Adrenal gland (tissue), 12 donors: ENCODE results near the gene CRELD2. TPM values are rescaled to one million over a fixed set of nuclear protein-coding genes. Genes with fewer than 3 reads are reported as not detected.

Source experiments
- DNase-seq, 7 donors: peaks; one replicate each; pipeline ENCODE4 v3.0.0-alpha.2; 2019 to 2020
- H3K27ac ChIP-seq, 5 donors: fragments of 200-600 bp; sonication (generic) in 4 of 5; 1 replicate in 3 of 5; 2 replicates in 2 of 5; pipeline versions ENCODE4 v1.5.1 to v1.8.0; 2016 to 2020; ENCODE audit warnings: mild to moderate bottlenecking in 1 of 5
- H3K27me3 ChIP-seq: fragments of 200-600 bp; 2 replicates; pipeline ENCODE4 v1.8.0; 2021
- H3K36me3 ChIP-seq, 2 donors: fragments of 200-600 bp; replicated peaks in 1 of 2; 1 replicate in 1 of 2; 2 replicates in 1 of 2; pipeline versions ENCODE4 v1.5.1 to v1.8.0; 2018 to 2022
- H3K4me1 ChIP-seq, 2 donors: fragments of 200-600 bp; replicated peaks in 1 of 2; 1 replicate in 1 of 2; 2 replicates in 1 of 2; pipeline versions ENCODE4 v1.5.1 to v1.8.0; 2018 to 2021
- H3K4me3 ChIP-seq, 4 donors: fragments of 200-600 bp; sonication (generic) in 3 of 4; one replicate each; pipeline ENCODE4 v1.5.1; 2016 to 2018
- H3K9me3 ChIP-seq, 3 donors: fragments of 200-600 bp; sonication (generic) in 1 of 3; replicated peaks in 1 of 3; 1 replicate in 2 of 3; 2 replicates in 1 of 3; pipeline versions ENCODE4 v1.5.1 to v1.8.0; 2016 to 2021
- POLR2A ChIP-seq, 2 donors: fragments of 450-650 bp; IDR thresholded peaks; one replicate each; pipeline ENCODE4 v1.6.1; 2017; ENCODE audit warnings: antibody characterized with exemption in 2 of 2, mild to moderate bottlenecking in 2 of 2, moderate library complexity in 1 of 2
- WGBS, 4 donors: extraction: QIAGEN DNeasy Blood & Tissue Kit in 2 of 4; methylation state at CpG; one replicate each; pipeline versions ENCODE4 v1.1.5 to v1.1.7; 2013 to 2017; 5-methylcytosine and 5-hydroxymethylcytosine counted together
- intact Hi-C, 2 donors: fragments of 100-400 bp; cut with DNase I; formaldehyde crosslinking; loops; one replicate each; pipeline versions ENCODE4 v1.14.1 to v1.15.0; 2022 to 2023
- polyA plus RNA-seq, 3 donors: library from polyadenylated mRNA; stranded (reverse); fragments of 200-250 nt in 2 of 3; fragments of 350-450 nt in 1 of 3; fragmentation: Illumina TruSeq in 1 of 3; extraction: RNeasy Lipid Tissue Mini Kit (QIAGEN cat#74804) in 1 of 3; gene quantifications; one replicate each; pipeline ENCODE4 v1.2.3, GENCODE V29; 2013 to 2014
- total RNA-seq, 9 donors: library from RNA; depleted of rRNA in 4 of 9; stranded (reverse); fragments of >200 nt in 4 of 9; fragments of 120-200 nt in 1 of 9; fragmentation: NEBNext Ultra II Directional in 1 of 9; extraction: Animal tissue kit (Norgen Biotek cat#: 25700) in 1 of 9; gene quantifications; one replicate each; pipeline versions ENCODE4 v1.1.0 to v1.2.4, GENCODE V29; 2013 to 2023
- TF ChIP-seq, protein P1 (sequence below), 6 experiments: fragments of 450-650 bp in 4 of 6; fragments of 200-600 bp in 2 of 6; sonication (generic) in 1 of 6; IDR thresholded peaks; 1 replicate in 5 of 6; 2 replicates in 1 of 6; pipeline versions ENCODE4 v1.5.1 to v1.8.0; 2016 to 2021; ENCODE audit warnings: antibody characterized with exemption in 6 of 6, mild to moderate bottlenecking in 2 of 6, moderate library complexity in 1 of 6
- donor health status: healthy with polysubstance abuse.
- donor health status: Bipolar disorder and iron deficiency.
- donor health status: DM: yes; HTN: yes; CAD: no.
- donor health status: DM: no; HTN: no; CAD: no.
- donor health status: DM: no; HTN: no; CAD: no.
- donor health status: DM: yes; HTN: yes; CAD: no.

Gene CRELD2
- total and polyA plus RNA-seq, 12 donors, result 14.5 to 63.4 (median 36.2) TPM

DNA sequence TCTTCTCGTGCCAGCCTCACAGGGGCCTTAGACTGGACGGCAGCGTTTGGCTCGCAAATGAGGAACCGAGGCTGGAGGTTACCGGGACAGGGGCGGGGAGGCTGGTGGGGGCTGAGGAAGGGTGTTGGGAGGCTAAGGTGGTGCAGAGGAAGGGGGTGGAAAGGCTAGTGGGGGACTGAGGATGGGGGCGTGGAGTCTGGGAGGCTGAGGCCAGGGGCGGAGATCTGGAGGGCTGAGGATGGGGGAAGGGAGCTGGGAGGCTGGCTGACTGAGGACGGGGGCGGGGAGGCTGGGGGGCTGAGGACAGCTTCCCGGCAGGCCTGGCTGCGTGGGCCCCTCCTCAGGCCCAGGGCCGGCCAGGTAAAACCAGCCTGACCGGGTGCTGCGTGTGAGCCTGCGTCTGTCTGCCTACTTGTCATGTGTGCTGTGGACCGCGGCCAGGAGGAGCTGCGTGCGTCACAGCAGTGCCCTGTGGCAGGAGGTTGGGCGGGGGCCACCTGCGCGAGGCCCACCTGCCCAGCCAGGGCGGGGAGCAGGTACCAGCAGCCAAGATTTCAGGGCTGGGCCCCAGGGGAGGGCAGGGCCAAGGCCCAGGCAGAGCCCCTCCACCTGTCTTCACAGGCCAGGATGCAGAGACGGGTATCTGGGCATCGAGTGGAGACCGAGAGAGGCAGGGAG is 32.7 kb downstream of the CRELD2 start:
- H3K27me3 ChIP-seq, result no peaks in the 10 kb centered on the region
- 79 to 91% (median 85%) methylated on average over 18 to 28 of the region's 28 CpGs for WGBS, 4 donors
- intact Hi-C loops, result no loop called here
- no peaks in the 10 kb centered on the region for H3K36me3 ChIP-seq
- TF ChIP-seq, protein P1, sequence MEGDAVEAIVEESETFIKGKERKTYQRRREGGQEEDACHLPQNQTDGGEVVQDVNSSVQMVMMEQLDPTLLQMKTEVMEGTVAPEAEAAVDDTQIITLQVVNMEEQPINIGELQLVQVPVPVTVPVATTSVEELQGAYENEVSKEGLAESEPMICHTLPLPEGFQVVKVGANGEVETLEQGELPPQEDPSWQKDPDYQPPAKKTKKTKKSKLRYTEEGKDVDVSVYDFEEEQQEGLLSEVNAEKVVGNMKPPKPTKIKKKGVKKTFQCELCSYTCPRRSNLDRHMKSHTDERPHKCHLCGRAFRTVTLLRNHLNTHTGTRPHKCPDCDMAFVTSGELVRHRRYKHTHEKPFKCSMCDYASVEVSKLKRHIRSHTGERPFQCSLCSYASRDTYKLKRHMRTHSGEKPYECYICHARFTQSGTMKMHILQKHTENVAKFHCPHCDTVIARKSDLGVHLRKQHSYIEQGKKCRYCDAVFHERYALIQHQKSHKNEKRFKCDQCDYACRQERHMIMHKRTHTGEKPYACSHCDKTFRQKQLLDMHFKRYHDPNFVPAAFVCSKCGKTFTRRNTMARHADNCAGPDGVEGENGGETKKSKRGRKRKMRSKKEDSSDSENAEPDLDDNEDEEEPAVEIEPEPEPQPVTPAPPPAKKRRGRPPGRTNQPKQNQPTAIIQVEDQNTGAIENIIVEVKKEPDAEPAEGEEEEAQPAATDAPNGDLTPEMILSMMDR (IDR thresholded peaks at IDR 0.05), result no peak
- TF ChIP-seq POLR2A (IDR thresholded peaks at IDR 0.05), result no peak
- no peak for DNase-seq
- H3K4me1 ChIP-seq, result peaks cover 0 to 16% of the 10 kb centered on the region in 2 donors
- peak overlapping the region in 1 of 5 donors; percentile 81 for H3K27ac ChIP-seq
- H3K4me3 ChIP-seq, result no peak overlapping the region
- no peaks in the 10 kb centered on the region for H3K9me3 ChIP-seq

GRCh38 chr22:49951678-49951985 is 33.2 kb downstream of the CRELD2 start:
- 90 to 100% (median 97%) methylated on average over 1 to 4 of the region's 4 CpGs; no CpG with 5 or more reads in 1 of the 4 donors for WGBS, 4 donors
- TF ChIP-seq, protein P1 (IDR thresholded peaks at IDR 0.05), result no peak
- TF ChIP-seq POLR2A (IDR thresholded peaks at IDR 0.05), result no peak
- Histone ChIP-seq H3K27me3 (no peaks in the 10 kb centered on the region), H3K36me3 (no peaks in the 10 kb centered on the region), H3K9me3 (no peaks in the 10 kb centered on the region), H3K27ac (peak overlapping the region in 1 of 5 donors; percentile 81), H3K4me1 (peaks cover 0 to 16% of the 10 kb centered on the region in 2 donors), H3K4me3 (no peak overlapping the region)
- DNase-seq, result no peak
- intact Hi-C loops, result no loop called here

GRCh38 chr22:49951986-49952896 is 33.8 kb downstream of the CRELD2 start:
- H3K36me3 ChIP-seq, result no peaks in the 10 kb centered on the region
- H3K4me1 ChIP-seq, result peaks cover 0 to 16% of the 10 kb centered on the region in 2 donors
- H3K9me3 ChIP-seq, result no peaks in the 10 kb centered on the region
- DNase-seq, result no peak
- peak overlapping the region in 2 of 5 donors; percentile 76 to 81 for H3K27ac ChIP-seq
- intact Hi-C loops, result no loop called here
- H3K4me3 ChIP-seq, result no peak overlapping the region
- no peaks in the 10 kb centered on the region for H3K27me3 ChIP-seq
- WGBS, 4 donors, result 68 to 83% (median 79%) methylated on average over 7 to 24 of the region's 24 CpGs
- TF ChIP-seq, protein P1 (IDR thresholded peaks at IDR 0.05), result no peak
- no peak for TF ChIP-seq POLR2A (IDR thresholded peaks at IDR 0.05)

DNA sequence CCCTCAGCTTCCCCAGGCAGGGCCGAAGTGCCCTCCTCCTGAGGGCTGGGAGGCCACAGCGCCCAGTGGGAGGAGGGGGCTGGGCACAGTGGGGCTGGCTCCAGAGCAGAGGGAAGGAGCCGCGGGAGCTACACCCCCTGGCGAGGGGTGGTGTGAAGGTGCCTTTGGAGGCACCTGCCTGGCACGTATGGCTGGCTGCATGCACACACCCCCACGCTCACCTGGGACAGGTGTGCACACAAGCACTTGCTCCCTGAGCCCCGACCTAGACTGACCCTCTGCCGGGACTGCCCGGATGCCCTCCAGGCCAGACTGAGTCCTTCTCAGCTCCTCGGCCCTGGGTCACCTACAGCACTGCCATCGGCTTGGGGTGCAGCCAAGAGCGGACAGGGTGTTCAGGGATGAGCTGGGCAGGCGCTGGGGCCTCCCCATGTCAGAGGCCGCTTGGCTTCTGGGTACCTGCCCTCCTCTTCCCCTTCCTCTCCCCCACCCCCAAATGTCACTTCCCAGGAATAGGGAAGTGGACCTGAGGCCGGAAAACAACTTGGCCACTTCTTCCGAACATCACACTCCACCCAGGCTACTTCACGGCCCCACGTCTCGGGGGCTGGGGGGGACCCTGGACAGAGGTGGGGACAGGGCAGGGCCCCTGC is 34.7 kb downstream of the CRELD2 start:
- Histone ChIP-seq H3K27me3 (no peaks in the 10 kb centered on the region), H3K36me3 (no peaks in the 10 kb centered on the region), H3K9me3 (no peaks in the 10 kb centered on the region), H3K4me3 (no peak overlapping the region), H3K4me1 (peaks cover 0 to 16% of the 10 kb centered on the region in 2 donors), H3K27ac (peak overlapping the region in 3 of 5 donors; percentile 2 to 81 (median 76))
- 77 to 79% (median 77%) methylated on average over 15 to 20 of the region's 20 CpGs for WGBS, 4 donors
- DNase-seq, result no peak
- intact Hi-C loops, result no loop called here
- TF ChIP-seq, protein P1 (IDR thresholded peaks at IDR 0.05), result no peak
- TF ChIP-seq POLR2A (IDR thresholded peaks at IDR 0.05), result no peak
